ENCODE results near the gene CAGE1. TPM values are rescaled to one million over a fixed set of nuclear protein-coding genes. Genes with fewer than 3 reads are reported as not detected.

CAGE1 gene
- polyA plus RNA-seq, 1 experiment, result not detected

- no peaks in the 10 kb centered on the region for H3K27me3 ChIP-seq (ENCODE audit: control insufficient read depth, insufficient read depth, low read length)
- no peak for TF ChIP-seq CTCF (IDR thresholded peaks at IDR 0.05; ENCODE audit: insufficient read depth, low read depth, low read length)
- H3K36me3 ChIP-seq (ENCODE audit: control insufficient read depth, insufficient read depth, low read length), result peaks cover 22% of the 10 kb centered on the region
- ChIA-PET POLR2A (no interaction called here), CTCF (interaction anchor here (0.6 to 0.8 kb wide), 2 partner anchors 11 to 59 kb away, joined by 3 to 4 read pairs; no protein-coding TSS in a partner anchor)
- DNase-seq (ENCODE audit: low read depth), result no peak
- H3K4me3 ChIP-seq (ENCODE audit: low read depth, low read length), result no peak overlapping the region
Measured at GRCh38 chr6:7298113-7298512, 91.4 kb downstream of the CAGE1 start.

GRCh38 chr6:7296602-7297001, 92.9 kb downstream of the CAGE1 start:
- ChIA-PET CTCF (no interaction called here), POLR2A (no interaction called here)
- no peak for DNase-seq (ENCODE audit: low read depth)

GRCh38 chr6:7295916-7296315, 93.6 kb downstream of the CAGE1 start:
- POLR2A ChIA-PET, result no interaction called here
- H3K4me3 ChIP-seq (ENCODE audit: low read depth, low read length), result no peak overlapping the region
- DNase-seq (ENCODE audit: low read depth), result no peak
- peaks cover 20% of the 10 kb centered on the region for H3K36me3 ChIP-seq (ENCODE audit: control insufficient read depth, insufficient read depth, low read length)
- CTCF ChIA-PET, result no interaction called here
- no peak for TF ChIP-seq CTCF (IDR thresholded peaks at IDR 0.05; ENCODE audit: insufficient read depth, low read depth, low read length)
- no peaks in the 10 kb centered on the region for H3K27me3 ChIP-seq (ENCODE audit: control insufficient read depth, insufficient read depth, low read length)

More at GRCh38 chr6:7296602-7297001, 92.9 kb downstream of the CAGE1 start:
- peaks cover 25% of the 10 kb centered on the region for H3K36me3 ChIP-seq (ENCODE audit: control insufficient read depth, insufficient read depth, low read length)
- no peak overlapping the region for H3K4me3 ChIP-seq (ENCODE audit: low read depth, low read length)
- no peaks in the 10 kb centered on the region for H3K27me3 ChIP-seq (ENCODE audit: control insufficient read depth, insufficient read depth, low read length)
- no peak for TF ChIP-seq CTCF (IDR thresholded peaks at IDR 0.05; ENCODE audit: insufficient read depth, low read depth, low read length)

GRCh38 chr6:7292596-7293255, 96.8 kb downstream of the CAGE1 start:
- no peak for TF ChIP-seq CTCF (IDR thresholded peaks at IDR 0.05; ENCODE audit: insufficient read depth, low read depth, low read length)
- CTCF ChIA-PET, result interaction anchor here (0.6 to 1.8 kb wide), 7 partner anchors 9 to 325 kb away, joined by 3 to 8 read pairs (median 3); no protein-coding TSS in a partner anchor
- no peak for DNase-seq (ENCODE audit: low read depth)
- POLR2A ChIA-PET, result no interaction called here
- no peak overlapping the region for H3K4me3 ChIP-seq (ENCODE audit: low read depth, low read length)
- H3K27me3 ChIP-seq (ENCODE audit: control insufficient read depth, insufficient read depth, low read length), result no peaks in the 10 kb centered on the region
- peaks cover 17% of the 10 kb centered on the region for H3K36me3 ChIP-seq (ENCODE audit: control insufficient read depth, insufficient read depth, low read length)

- ChIA-PET POLR2A (no interaction called here), CTCF (interaction anchor here (2.5 kb wide), 1 partner anchor 14 kb away, joined by 5 read pairs; no protein-coding TSS in a partner anchor)
- no peak for DNase-seq (ENCODE audit: low read depth)
- no peak overlapping the region for H3K4me3 ChIP-seq (ENCODE audit: low read depth, low read length)
- peaks cover 17% of the 10 kb centered on the region for H3K36me3 ChIP-seq (ENCODE audit: control insufficient read depth, insufficient read depth, low read length)
- no peak for TF ChIP-seq CTCF (IDR thresholded peaks at IDR 0.05; ENCODE audit: insufficient read depth, low read depth, low read length)
- H3K27me3 ChIP-seq (ENCODE audit: control insufficient read depth, insufficient read depth, low read length), result no peaks in the 10 kb centered on the region
Measured at GRCh38 chr6:7290079-7290478, 99.5 kb downstream of the CAGE1 start.

Measured in BJ (cell line).